ENCODE data around the gene KLHDC7B.

The KLHDC7B gene

DNA sequence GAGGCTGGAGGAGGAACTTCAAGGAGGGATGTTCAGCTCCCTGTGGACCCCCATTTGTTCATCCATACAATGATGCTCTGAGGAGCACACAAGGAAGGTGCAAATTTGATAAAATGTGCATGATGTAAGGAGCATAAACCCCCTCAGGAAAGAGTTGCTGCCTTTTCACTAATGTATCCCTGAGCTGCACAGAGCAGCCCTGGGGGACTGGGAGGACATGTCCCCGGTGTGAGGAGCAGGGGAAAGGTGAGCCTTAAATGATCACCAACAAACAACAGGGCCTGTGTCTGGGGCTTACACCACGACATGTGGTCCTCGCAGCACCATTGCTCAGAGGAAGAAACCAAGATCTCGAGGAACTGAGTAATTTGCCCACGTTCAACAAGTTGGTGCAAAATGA is 51.4 kb downstream of the KLHDC7B start:
- TF ChIP-seq, protein P1, sequence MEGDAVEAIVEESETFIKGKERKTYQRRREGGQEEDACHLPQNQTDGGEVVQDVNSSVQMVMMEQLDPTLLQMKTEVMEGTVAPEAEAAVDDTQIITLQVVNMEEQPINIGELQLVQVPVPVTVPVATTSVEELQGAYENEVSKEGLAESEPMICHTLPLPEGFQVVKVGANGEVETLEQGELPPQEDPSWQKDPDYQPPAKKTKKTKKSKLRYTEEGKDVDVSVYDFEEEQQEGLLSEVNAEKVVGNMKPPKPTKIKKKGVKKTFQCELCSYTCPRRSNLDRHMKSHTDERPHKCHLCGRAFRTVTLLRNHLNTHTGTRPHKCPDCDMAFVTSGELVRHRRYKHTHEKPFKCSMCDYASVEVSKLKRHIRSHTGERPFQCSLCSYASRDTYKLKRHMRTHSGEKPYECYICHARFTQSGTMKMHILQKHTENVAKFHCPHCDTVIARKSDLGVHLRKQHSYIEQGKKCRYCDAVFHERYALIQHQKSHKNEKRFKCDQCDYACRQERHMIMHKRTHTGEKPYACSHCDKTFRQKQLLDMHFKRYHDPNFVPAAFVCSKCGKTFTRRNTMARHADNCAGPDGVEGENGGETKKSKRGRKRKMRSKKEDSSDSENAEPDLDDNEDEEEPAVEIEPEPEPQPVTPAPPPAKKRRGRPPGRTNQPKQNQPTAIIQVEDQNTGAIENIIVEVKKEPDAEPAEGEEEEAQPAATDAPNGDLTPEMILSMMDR (IDR thresholded peaks at IDR 0.05; ENCODE audit: low read depth, low read length, missing control alignments): no peak
- no peak for DNase-seq (ENCODE audit: extremely low read depth, low read depth)
- H3K4me3 ChIP-seq (replicated peaks; ENCODE audit: low read depth, low read length): no peak overlapping the region

- no peak for DNase-seq (ENCODE audit: extremely low read depth, low read depth)
- no peak overlapping the region for H3K4me3 ChIP-seq (replicated peaks; ENCODE audit: low read depth, low read length)
- TF ChIP-seq, protein P1 (IDR thresholded peaks at IDR 0.05; ENCODE audit: low read depth, low read length, missing control alignments): no peak
Observed at GRCh38 chr22:50599816-50600455, 54.2 kb downstream of the KLHDC7B start.

DNA sequence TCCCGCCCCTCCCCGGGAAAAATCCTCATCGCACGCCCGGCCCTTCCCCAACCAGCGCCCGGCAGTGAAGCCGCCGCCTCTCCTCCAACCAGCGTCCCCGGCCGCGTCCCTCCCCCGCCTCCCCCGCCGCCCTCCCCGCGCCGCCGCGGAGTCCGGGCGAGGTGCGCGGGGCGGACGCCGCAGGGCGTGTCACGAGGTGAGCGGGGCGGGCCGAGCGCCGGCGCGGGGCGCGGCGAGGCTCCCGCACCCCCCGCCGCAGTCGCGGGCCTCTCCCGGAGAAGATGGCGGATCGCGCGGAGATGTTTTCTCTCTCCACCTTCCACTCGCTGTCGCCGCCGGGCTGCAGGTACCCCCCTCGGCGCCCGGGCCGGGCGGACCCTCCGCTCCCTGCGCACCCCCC is 54.8 kb downstream of the KLHDC7B start, which contains the start of gene MAPK8IP2:
MAPK8IP2 (plus strand) TSS at position 256 of the 400 bp plus-strand sequence; CDS start at position 282, 26 bp downstream.
- TF ChIP-seq, protein P1 (IDR thresholded peaks at IDR 0.05; ENCODE audit: low read depth, low read length, missing control alignments): no peak
- no peak within 1 kb of the TSS for H3K4me3 ChIP-seq (replicated peaks; ENCODE audit: low read depth, low read length)
- DNase-seq (ENCODE audit: extremely low read depth, low read depth): no peak
